Duodenal mucosa (tissue), 2 donors: Measurements from ENCODE around the gene C4orf36.

Source experiments
- H3K27ac ChIP-seq: one replicate; pipeline ENCODE4 v1.7.0; 2013; ENCODE audit warnings: low read depth, low read length
- H3K27me3 ChIP-seq, 2 donors: one replicate each; pipeline ENCODE4 v1.7.0; 2013; ENCODE audit warnings: low read length in 2 of 2, control low read depth in 1 of 2; ENCODE audit not compliant: insufficient read depth in 2 of 2, control insufficient read depth in 1 of 2
- H3K36me3 ChIP-seq, 2 donors: one replicate each; pipeline ENCODE4 v1.7.0; 2013; ENCODE audit warnings: low read length in 2 of 2, control low read depth in 1 of 2; ENCODE audit not compliant: insufficient read depth in 2 of 2, control insufficient read depth in 1 of 2
- H3K4me1 ChIP-seq, 2 donors: one replicate each; pipeline ENCODE4 v1.7.0; 2013; ENCODE audit warnings: low read length in 2 of 2, control low read depth in 1 of 2; ENCODE audit not compliant: insufficient read depth in 2 of 2, control insufficient read depth in 1 of 2
- H3K4me3 ChIP-seq, 2 donors: one replicate each; pipeline ENCODE4 v1.7.0; 2013; ENCODE audit warnings: low read length in 2 of 2, low read depth in 1 of 2
- H3K9ac ChIP-seq, 2 donors: one replicate each; pipeline ENCODE4 v1.7.0; 2013; ENCODE audit warnings: low read length in 2 of 2, low read depth in 1 of 2
- H3K9me3 ChIP-seq, 2 donors: one replicate each; pipeline ENCODE4 v1.7.0; 2013; ENCODE audit warnings: low read length in 2 of 2, control low read depth in 1 of 2; ENCODE audit not compliant: control insufficient read depth in 1 of 2

The C4orf36 gene

GRCh38 chr4:86891762-86892635 is at the start of gene C4orf36:
Gene C4orf36 (minus strand): TSS chr4:86892422. CDS start chr4:86891520, 902 bp downstream.
- no peaks in the 10 kb centered on the region for H3K27me3 ChIP-seq
- H3K36me3 ChIP-seq = no peaks in the 10 kb centered on the region
- H3K9ac ChIP-seq = peak within 1 kb of the TSS; percentile 38 to 39
- peak within 1 kb of the TSS; percentile 62 to 76 for H3K4me3 ChIP-seq
- no peaks in the 10 kb centered on the region for H3K9me3 ChIP-seq
- no peak within 1 kb of the TSS for H3K27ac ChIP-seq
- H3K4me1 ChIP-seq = peaks cover 0 to 4% of the 10 kb centered on the region in 2 donors

- no peak overlapping the region for H3K27ac ChIP-seq
- H3K9ac ChIP-seq = no peak overlapping the region
- no peaks in the 10 kb centered on the region for H3K9me3 ChIP-seq
- peaks cover 25 to 39% of the 10 kb centered on the region in 2 donors for H3K4me1 ChIP-seq
- H3K4me3 ChIP-seq = no peak overlapping the region
- no peaks in the 10 kb centered on the region for H3K27me3 ChIP-seq
- H3K36me3 ChIP-seq = no peaks in the 10 kb centered on the region
Measured at GRCh38 chr4:86940920-86941460, 48.8 kb upstream of the C4orf36 start.

GRCh38 chr4:86939729-86940575 is 47.7 kb upstream of the C4orf36 start:
- H3K9ac ChIP-seq = no peak overlapping the region
- no peaks in the 10 kb centered on the region for H3K27me3 ChIP-seq
- no peaks in the 10 kb centered on the region for H3K9me3 ChIP-seq
- no peak overlapping the region for H3K4me3 ChIP-seq
- H3K36me3 ChIP-seq = no peaks in the 10 kb centered on the region
- H3K27ac ChIP-seq = no peak overlapping the region
- H3K4me1 ChIP-seq = peaks cover 25 to 39% of the 10 kb centered on the region in 2 donors

GRCh38 chr4:86938771-86939520 is 46.7 kb upstream of the C4orf36 start:
- Histone ChIP-seq H3K4me1 (peaks cover 25 to 39% of the 10 kb centered on the region in 2 donors), H3K4me3 (peak overlapping the region in 1 of 2 donors; percentile 16)

GRCh38 chr4:86935853-86936733 is 43.9 kb upstream of the C4orf36 start:
- H3K4me1 ChIP-seq = peaks cover 20 to 23% of the 10 kb centered on the region in 2 donors
- H3K9ac ChIP-seq = peak overlapping the region; percentile 90 to 94
- H3K36me3 ChIP-seq = peaks cover 0 to 5% of the 10 kb centered on the region in 2 donors
- peak overlapping the region; percentile 97 for H3K27ac ChIP-seq
- H3K9me3 ChIP-seq = no peaks in the 10 kb centered on the region
- H3K4me3 ChIP-seq = peak overlapping the region; percentile 76 to 92
- H3K27me3 ChIP-seq = no peaks in the 10 kb centered on the region

More at GRCh38 chr4:86938771-86939520, 46.7 kb upstream of the C4orf36 start:
- no peaks in the 10 kb centered on the region for H3K9me3 ChIP-seq
- H3K9ac ChIP-seq = no peak overlapping the region
- no peak overlapping the region for H3K27ac ChIP-seq
- H3K36me3 ChIP-seq = no peaks in the 10 kb centered on the region
- H3K27me3 ChIP-seq = no peaks in the 10 kb centered on the region

- Histone ChIP-seq H3K27me3 (no peaks in the 10 kb centered on the region), H3K36me3 (peaks cover 0 to 7% of the 10 kb centered on the region in 2 donors), H3K4me3 (peak overlapping the region; percentile 76 to 92), H3K9me3 (no peaks in the 10 kb centered on the region), H3K9ac (peak overlapping the region; percentile 90 to 94), H3K27ac (peak overlapping the region; percentile 97), H3K4me1 (peaks cover 20 to 23% of the 10 kb centered on the region in 2 donors)
Measured at GRCh38 chr4:86935566-86935852, 43.3 kb upstream of the C4orf36 start.

GRCh38 chr4:86934771-86935565 is 42.7 kb upstream of the C4orf36 start, which contains the start of gene AFF1:
Gene AFF1 (plus strand): TSS chr4:86935011. CDS start chr4:86948534, 13,523 bp downstream.
- Histone ChIP-seq H3K36me3 (peaks cover 3 to 7% of the 10 kb centered on the region in 2 donors), H3K27ac (peak within 1 kb of the TSS; percentile 97), H3K9ac (peak within 1 kb of the TSS; percentile 90 to 94), H3K9me3 (no peaks in the 10 kb centered on the region), H3K4me1 (peaks cover 17 to 20% of the 10 kb centered on the region in 2 donors), H3K27me3 (no peaks in the 10 kb centered on the region), H3K4me3 (peak within 1 kb of the TSS; percentile 78 to 92)

GRCh38 chr4:86934147-86934770 is 42.0 kb upstream of the C4orf36 start:
- H3K4me3 ChIP-seq = peak overlapping the region; percentile 78 to 81
- peak overlapping the region; percentile 97 for H3K27ac ChIP-seq
- peaks cover 11 to 13% of the 10 kb centered on the region in 2 donors for H3K4me1 ChIP-seq
- no peaks in the 10 kb centered on the region for H3K9me3 ChIP-seq
- peak overlapping the region; percentile 82 to 90 for H3K9ac ChIP-seq
- H3K36me3 ChIP-seq = peaks cover 3 to 7% of the 10 kb centered on the region in 2 donors
- no peaks in the 10 kb centered on the region for H3K27me3 ChIP-seq
